RWPE1 (cell line): ENCODE data around the gene RPL21.
"Not testable (repeated sequence)": the region's sequence is repeated elsewhere in the genome, so short reads cannot be mapped to it uniquely, and the experiment has no call there.

Source experiments
- CTCF ChIA-PET: fragments of 350-600 bp; sonication (Branson Sonifier 250); formaldehyde crosslinking; extraction: SDS; loops from one replicate; lab custom pipeline; 2021; lab: Yijun Ruan, JAX
- POLR2A ChIA-PET: fragments of 400-600 bp; formaldehyde crosslinking; extraction: SDS; loops from one replicate; lab custom pipeline; 2020; ENCODE audit warnings: antibody characterized with exemption; ENCODE audit not compliant: low non-redundant PET; lab: Yijun Ruan, JAX
- DNase-seq: peaks from one replicate; pipeline ENCODE4 v3.0.0; 2012; ENCODE audit warnings: low spot score
- H3K27ac ChIP-seq: fragments of 450-650 bp; 2 replicates; pipeline ENCODE4 v1.5.1; 2017
- TF ChIP-seq, protein P1 (sequence below): fragments of 450-650 bp; conservative IDR thresholded peaks from 2 replicates; pipeline ENCODE4 v1.5.1; 2017; ENCODE audit warnings: low read depth, mild to moderate bottlenecking

The RPL21 gene

DNA sequence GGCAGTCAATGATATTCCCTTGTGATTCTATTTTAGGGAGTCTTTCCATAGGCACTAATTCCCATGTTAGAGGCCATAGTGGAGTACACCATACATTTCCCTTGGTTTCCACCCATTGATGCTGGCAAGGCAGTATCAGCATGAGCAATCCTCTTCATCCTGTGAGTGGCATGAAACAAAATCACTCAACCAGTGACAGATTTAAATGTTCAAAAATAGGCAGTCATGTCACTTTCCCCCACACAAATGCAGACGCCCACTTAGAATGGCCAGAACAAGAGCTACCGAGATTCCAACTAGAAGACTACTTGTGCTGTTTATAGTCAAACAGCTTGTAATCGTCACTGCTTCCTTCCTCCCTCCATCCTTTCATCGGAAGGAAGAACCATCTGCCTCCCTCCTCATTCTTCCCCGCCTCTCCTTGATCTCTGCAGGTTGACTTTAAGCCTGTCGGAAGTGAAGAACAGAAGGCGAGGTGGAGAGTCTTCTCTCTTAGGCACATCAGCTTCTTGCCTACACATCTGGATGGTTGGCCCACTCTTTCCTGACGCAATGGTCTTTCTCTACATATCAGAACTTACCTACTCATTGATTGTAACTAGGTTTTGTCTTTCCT lies 41.8 kb downstream of the RPL21 start:
- ChIA-PET POLR2A (no interaction called here), CTCF (interaction anchor here (0.6 to 1.0 kb wide), 2 partner anchors 23 to 347 kb away, joined by 3 to 7 read pairs; partner anchors contain the start of gene RASL11A)
- DNase-seq = no peak
- TF ChIP-seq, protein P1, sequence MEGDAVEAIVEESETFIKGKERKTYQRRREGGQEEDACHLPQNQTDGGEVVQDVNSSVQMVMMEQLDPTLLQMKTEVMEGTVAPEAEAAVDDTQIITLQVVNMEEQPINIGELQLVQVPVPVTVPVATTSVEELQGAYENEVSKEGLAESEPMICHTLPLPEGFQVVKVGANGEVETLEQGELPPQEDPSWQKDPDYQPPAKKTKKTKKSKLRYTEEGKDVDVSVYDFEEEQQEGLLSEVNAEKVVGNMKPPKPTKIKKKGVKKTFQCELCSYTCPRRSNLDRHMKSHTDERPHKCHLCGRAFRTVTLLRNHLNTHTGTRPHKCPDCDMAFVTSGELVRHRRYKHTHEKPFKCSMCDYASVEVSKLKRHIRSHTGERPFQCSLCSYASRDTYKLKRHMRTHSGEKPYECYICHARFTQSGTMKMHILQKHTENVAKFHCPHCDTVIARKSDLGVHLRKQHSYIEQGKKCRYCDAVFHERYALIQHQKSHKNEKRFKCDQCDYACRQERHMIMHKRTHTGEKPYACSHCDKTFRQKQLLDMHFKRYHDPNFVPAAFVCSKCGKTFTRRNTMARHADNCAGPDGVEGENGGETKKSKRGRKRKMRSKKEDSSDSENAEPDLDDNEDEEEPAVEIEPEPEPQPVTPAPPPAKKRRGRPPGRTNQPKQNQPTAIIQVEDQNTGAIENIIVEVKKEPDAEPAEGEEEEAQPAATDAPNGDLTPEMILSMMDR = no peak
- H3K27ac ChIP-seq = no peak overlapping the region

DNA sequence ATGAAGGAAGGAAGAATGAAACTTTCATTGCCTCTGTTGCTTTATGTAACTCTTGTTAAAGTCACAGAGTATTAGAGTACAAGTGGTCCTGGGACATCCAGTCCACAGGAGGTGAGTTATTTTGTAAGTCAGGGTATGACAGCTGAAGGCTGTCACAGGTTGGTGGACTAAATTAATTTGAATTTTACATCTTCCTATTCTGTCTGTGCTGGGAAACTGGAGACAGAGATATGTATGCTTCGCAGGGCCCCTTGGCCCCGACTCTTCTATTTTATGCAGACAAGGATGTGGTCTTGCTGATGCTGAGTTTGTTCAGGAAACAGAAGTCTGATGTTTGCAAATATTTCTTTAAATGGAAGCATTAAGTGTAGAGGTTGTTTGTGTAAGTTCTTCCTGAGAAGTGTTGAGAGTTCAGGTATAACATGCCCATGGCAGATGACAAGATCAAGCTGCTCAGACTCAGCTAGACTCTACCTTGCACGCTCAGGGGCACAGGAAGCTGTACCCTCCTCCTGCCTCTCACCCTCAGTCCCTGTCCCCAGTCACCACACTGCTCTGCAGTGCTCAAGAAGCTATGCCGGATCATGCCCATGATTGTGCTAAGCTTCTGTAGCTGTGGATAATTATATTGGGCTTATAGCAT lies 42.6 kb downstream of the RPL21 start:
- ChIA-PET POLR2A (no interaction called here), CTCF (interaction anchor here (1.0 kb wide), 1 partner anchor 24 kb away, joined by 3 read pairs; the partner anchor contains the start of gene RASL11A)
- H3K27ac ChIP-seq = no peak overlapping the region
- TF ChIP-seq, protein P1 = no peak
- DNase-seq = no peak

DNA sequence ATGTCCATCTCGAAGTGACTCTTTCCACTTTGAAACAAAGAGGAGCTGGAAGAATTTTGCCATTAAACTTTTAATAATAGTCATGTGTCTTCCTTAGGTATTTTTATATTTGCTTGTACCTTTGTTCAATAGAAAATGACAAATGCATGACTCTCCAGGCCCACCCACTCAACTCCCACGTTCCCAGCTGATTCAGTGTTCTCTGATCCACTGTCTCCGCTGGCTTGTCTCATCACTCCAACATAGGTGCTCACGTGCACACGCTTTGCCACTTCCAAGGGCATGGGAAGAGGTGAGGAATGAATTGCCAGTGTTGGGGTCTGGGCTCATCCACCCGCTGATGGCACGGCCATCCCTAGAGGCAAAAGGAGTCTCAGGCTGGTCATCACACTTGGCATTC lies 43.7 kb downstream of the RPL21 start:
- ChIA-PET POLR2A (no interaction called here), CTCF (no interaction called here)
- TF ChIP-seq, protein P1 = no peak
- H3K27ac ChIP-seq = no peak overlapping the region
- no peak for DNase-seq

DNA sequence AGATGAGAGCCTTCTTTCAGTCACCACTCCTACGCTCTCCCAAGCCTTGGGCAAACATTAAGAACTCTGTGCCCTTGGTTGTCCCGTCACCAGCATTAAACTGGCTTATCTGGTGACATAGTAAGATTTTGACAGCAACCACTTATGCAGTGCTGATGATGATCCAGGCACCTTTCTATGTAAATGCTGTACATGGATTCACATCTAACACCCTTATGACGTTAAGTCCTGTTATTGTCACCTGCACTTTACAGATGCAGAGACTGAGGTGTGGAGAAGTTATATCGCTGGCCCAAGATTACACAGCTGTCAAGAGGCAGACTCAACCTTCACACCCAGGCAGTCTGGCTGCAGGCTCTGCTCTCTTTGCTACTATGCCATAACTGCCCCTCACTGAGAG lies 44.3 kb downstream of the RPL21 start:
- ChIA-PET CTCF (no interaction called here), POLR2A (no interaction called here)
- TF ChIP-seq, protein P1 = no peak
- no peak for DNase-seq
- no peak overlapping the region for H3K27ac ChIP-seq

DNA sequence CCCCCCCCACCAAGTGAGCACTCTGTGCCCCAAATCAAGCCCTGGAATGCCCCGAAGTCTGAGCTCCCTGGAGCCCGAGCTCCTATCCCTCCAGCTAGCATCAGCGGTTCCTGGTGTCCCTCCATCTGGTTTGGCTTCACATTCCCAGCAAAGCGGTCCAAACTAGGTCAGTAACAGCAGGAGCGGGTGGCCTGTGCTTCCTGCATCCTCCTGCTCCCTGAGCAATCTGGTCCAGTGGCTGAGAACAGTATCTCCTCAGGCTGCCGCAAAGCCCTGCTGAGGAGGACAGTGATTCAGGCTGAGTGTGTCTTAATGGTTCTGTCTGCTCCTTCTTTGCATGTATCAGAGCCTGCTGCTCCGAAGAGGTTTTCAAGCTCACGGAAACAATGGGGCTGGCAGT lies 45.1 kb downstream of the RPL21 start:
- TF ChIP-seq, protein P1 = no peak
- CTCF ChIA-PET = interaction anchor here (0.6 kb wide), 1 partner anchor 260 kb away, joined by 3 read pairs; no protein-coding TSS in a partner anchor
- POLR2A ChIA-PET = interaction anchor here (0.7 kb wide), 1 partner anchor 39 kb away, joined by 3 read pairs; no protein-coding TSS in a partner anchor
- DNase-seq = no peak
- H3K27ac ChIP-seq = no peak overlapping the region

DNA sequence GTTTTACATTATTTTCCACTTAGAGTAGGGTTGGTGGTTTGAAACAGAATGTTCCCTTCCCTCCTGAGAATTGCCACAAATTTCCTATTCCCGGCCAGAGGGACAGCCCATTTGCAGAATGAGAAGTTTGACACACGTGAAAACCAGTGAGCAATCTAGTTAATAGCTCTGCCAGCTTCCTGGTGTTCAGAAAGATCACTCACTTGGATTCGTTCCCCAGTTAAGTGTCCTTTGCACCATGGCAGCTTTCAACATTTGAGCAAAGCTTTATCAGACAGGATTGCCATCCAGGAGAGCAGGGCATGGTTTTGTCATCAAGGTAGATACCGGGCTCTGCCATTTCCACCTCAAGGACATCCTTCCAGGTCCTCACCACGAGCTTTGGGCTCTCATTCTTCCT lies 47.5 kb downstream of the RPL21 start:
- H3K27ac ChIP-seq = no peak overlapping the region
- no peak for DNase-seq
- POLR2A ChIA-PET = no interaction called here
- TF ChIP-seq, protein P1 = no peak
- CTCF ChIA-PET = no interaction called here

DNA sequence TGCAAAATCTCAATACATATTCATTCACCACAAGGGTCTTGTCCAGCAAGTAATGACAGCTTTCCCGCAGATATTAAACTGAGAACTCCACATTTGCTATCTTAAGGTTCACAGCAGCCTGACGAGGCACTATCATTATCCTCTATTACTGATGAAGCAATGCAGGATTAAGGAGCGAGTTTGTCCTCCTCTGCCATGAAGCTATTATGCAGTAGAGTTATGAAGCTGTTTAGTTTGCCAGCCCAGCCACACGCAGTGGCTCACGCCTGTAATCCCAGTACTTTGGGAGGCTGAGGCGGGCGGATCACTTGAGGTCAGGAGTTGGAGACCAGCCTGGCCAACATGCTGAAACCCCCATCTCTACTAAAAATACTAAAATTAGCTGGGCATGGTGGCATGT lies 49.0 kb downstream of the RPL21 start:
- H3K27ac ChIP-seq, DNase-seq, POLR2A ChIA-PET: not testable (repeated sequence)
- CTCF ChIA-PET = interaction anchor here (0.8 to 1.1 kb wide), 2 partner anchors 31 to 353 kb away, joined by 3 to 5 read pairs; no protein-coding TSS in a partner anchor
